ENCODE measurements around the gene USP10. TPM values are rescaled to one million over a fixed set of nuclear protein-coding genes. Genes with fewer than 3 reads are reported as not detected.
A peak's percentile ranks its signal among the peaks of the same experiment; 100 is the strongest.

USP10 gene
- total RNA-seq, 2 donors from 2014 or later, result 148 to 149 TPM

GRCh38 chr16:84735849-84736586 lies 36.2 kb downstream of the USP10 start:
- Histone ChIP-seq H3K27me3 (ENCODE audit: control insufficient read depth, insufficient read depth, low read length, poor library complexity, severe bottlenecking) (no peaks in the 10 kb centered on the region), H3K9ac (ENCODE audit: extremely low read depth, low read length, poor library complexity, severe bottlenecking) (no peak overlapping the region), H3K4me1 (ENCODE audit: control insufficient read depth, insufficient read depth, low read length) (peaks cover 3% of the 10 kb centered on the region), H3K9me3 (ENCODE audit: control insufficient read depth, low read length) (no peaks in the 10 kb centered on the region), H3K27ac (ENCODE audit: low read depth, low read length) (no peak overlapping the region), H3K36me3 (ENCODE audit: control insufficient read depth, insufficient read depth, low read length) (peaks cover 45% of the 10 kb centered on the region), H3K4me3 (ENCODE audit: low read length) (no peak overlapping the region)
- Mint-ChIP-seq H3K4me1 (peaks cover 13% of the 10 kb centered on the region), H3K27ac (peak overlapping the region; percentile 5), H3K4me3 (no peak overlapping the region), H3K27me3 (ENCODE audit: insufficient read depth) (no peaks in the 10 kb centered on the region), H3K36me3 (ENCODE audit: low read depth) (peaks cover 26% of the 10 kb centered on the region), H3K9me3 (no peaks in the 10 kb centered on the region)
- WGBS, 2 experiments (ENCODE audit: insufficient coverage in 1 of 2, insufficient read length in 1 of 2), result 95 to 97% methylated on average over 10 to 17 of the region's 17 CpGs
- peak; percentile 45 for TF ChIP-seq CTCF (conservative IDR thresholded peaks at IDR 0.05)
- no peak for DNase-seq

GRCh38 chr16:84737192-84738011 lies 37.6 kb downstream of the USP10 start:
- H3K9me3 Mint-ChIP-seq, result no peaks in the 10 kb centered on the region
- no peaks in the 10 kb centered on the region for H3K27me3 Mint-ChIP-seq (ENCODE audit: insufficient read depth)
- peak overlapping the region; percentile 6 for H3K27ac Mint-ChIP-seq
- Histone ChIP-seq H3K27me3 (ENCODE audit: control insufficient read depth, insufficient read depth, low read length, poor library complexity, severe bottlenecking) (no peaks in the 10 kb centered on the region), H3K36me3 (ENCODE audit: control insufficient read depth, insufficient read depth, low read length) (peaks cover 52% of the 10 kb centered on the region), H3K4me1 (ENCODE audit: control insufficient read depth, insufficient read depth, low read length) (peaks cover 3% of the 10 kb centered on the region), H3K27ac (ENCODE audit: low read depth, low read length) (no peak overlapping the region), H3K4me3 (ENCODE audit: low read length) (no peak overlapping the region), H3K9ac (ENCODE audit: extremely low read depth, low read length, poor library complexity, severe bottlenecking) (no peak overlapping the region), H3K9me3 (ENCODE audit: control insufficient read depth, low read length) (no peaks in the 10 kb centered on the region)
- H3K4me3 Mint-ChIP-seq, result no peak overlapping the region
- peaks cover 30% of the 10 kb centered on the region for H3K36me3 Mint-ChIP-seq (ENCODE audit: low read depth)
- DNase-seq, result no peak
- TF ChIP-seq CTCF (conservative IDR thresholded peaks at IDR 0.05), result no peak
- 69 to 84% methylated on average over 4 to 12 of the region's 12 CpGs for whole genome bisulfite sequencing, 2 experiments (ENCODE audit: insufficient coverage in 1 of 2, insufficient read length in 1 of 2)
- H3K4me1 Mint-ChIP-seq, result peaks cover 13% of the 10 kb centered on the region

- Histone ChIP-seq H3K27ac (ENCODE audit: low read depth, low read length) (no peak overlapping the region), H3K9ac (ENCODE audit: extremely low read depth, low read length, poor library complexity, severe bottlenecking) (no peak overlapping the region), H3K4me1 (ENCODE audit: control insufficient read depth, insufficient read depth, low read length) (peaks cover 7% of the 10 kb centered on the region), H3K27me3 (ENCODE audit: control insufficient read depth, insufficient read depth, low read length, poor library complexity, severe bottlenecking) (no peaks in the 10 kb centered on the region), H3K9me3 (ENCODE audit: control insufficient read depth, low read length) (no peaks in the 10 kb centered on the region), H3K4me3 (ENCODE audit: low read length) (no peak overlapping the region), H3K36me3 (ENCODE audit: control insufficient read depth, insufficient read depth, low read length) (peaks cover 50% of the 10 kb centered on the region)
- Mint-ChIP-seq H3K4me3 (no peak overlapping the region), H3K9me3 (no peaks in the 10 kb centered on the region), H3K27ac (no peak overlapping the region), H3K4me1 (peaks cover 16% of the 10 kb centered on the region), H3K27me3 (ENCODE audit: insufficient read depth) (no peaks in the 10 kb centered on the region), H3K36me3 (ENCODE audit: low read depth) (peaks cover 30% of the 10 kb centered on the region)
- TF ChIP-seq CTCF (conservative IDR thresholded peaks at IDR 0.05), result peak; percentile 95
- 44 to 45% methylated on average over 7 to 8 of the region's 8 CpGs for WGBS, 2 experiments (ENCODE audit: insufficient coverage in 1 of 2, insufficient read length in 1 of 2)
- DNase-seq, result peak; percentile 93
These were observed 38.6 kb downstream of the USP10 start for GRCh38 chr16:84738255-84739038.
